D721Med (cell line): Measurements from ENCODE around the gene CBX7.

Source experiments
- DNase-seq: peaks from one replicate; pipeline ENCODE4 v3.0.0; 2011; ENCODE audit warnings: low spot score; ENCODE audit not compliant: insufficient read length
- FAIRE-seq: peaks from 2 replicates; lab custom pipeline; 2011; peaks lifted over from hg19 to GRCh38; lab: Jason Lieb, UNC
- TF ChIP-seq, protein P1 (sequence below): IDR thresholded peaks from 2 replicates; pipeline ENCODE4 v1.5.1; 2012; ENCODE audit warnings: mild to moderate bottlenecking, control low read depth; ENCODE audit not compliant: insufficient read depth; ENCODE audit errors: missing control alignments

CBX7 gene

DNA sequence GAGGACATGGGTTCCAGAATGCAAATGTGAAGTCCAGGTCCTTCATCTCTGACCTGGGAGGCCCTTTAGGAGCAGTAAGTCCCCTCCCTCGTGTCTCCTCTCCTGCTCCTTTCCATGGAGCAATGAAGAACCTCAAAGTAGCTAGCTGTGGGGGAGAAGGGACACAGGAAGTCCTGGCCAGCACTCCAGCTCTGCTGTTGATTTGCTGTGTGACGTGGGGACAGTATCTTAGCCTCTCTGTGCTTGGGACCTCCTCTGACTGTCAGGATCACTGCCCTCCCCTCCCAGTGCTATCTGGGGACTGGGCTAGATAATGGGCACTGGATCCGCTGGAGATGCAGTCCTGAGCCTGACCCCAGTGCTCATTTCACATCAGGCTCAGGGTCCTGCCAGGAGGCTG is 56.5 kb downstream of the CBX7 start:
- DNase-seq, result no peak
- TF ChIP-seq, protein P1, sequence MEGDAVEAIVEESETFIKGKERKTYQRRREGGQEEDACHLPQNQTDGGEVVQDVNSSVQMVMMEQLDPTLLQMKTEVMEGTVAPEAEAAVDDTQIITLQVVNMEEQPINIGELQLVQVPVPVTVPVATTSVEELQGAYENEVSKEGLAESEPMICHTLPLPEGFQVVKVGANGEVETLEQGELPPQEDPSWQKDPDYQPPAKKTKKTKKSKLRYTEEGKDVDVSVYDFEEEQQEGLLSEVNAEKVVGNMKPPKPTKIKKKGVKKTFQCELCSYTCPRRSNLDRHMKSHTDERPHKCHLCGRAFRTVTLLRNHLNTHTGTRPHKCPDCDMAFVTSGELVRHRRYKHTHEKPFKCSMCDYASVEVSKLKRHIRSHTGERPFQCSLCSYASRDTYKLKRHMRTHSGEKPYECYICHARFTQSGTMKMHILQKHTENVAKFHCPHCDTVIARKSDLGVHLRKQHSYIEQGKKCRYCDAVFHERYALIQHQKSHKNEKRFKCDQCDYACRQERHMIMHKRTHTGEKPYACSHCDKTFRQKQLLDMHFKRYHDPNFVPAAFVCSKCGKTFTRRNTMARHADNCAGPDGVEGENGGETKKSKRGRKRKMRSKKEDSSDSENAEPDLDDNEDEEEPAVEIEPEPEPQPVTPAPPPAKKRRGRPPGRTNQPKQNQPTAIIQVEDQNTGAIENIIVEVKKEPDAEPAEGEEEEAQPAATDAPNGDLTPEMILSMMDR, result no peak
- no peak for FAIRE-seq

DNA sequence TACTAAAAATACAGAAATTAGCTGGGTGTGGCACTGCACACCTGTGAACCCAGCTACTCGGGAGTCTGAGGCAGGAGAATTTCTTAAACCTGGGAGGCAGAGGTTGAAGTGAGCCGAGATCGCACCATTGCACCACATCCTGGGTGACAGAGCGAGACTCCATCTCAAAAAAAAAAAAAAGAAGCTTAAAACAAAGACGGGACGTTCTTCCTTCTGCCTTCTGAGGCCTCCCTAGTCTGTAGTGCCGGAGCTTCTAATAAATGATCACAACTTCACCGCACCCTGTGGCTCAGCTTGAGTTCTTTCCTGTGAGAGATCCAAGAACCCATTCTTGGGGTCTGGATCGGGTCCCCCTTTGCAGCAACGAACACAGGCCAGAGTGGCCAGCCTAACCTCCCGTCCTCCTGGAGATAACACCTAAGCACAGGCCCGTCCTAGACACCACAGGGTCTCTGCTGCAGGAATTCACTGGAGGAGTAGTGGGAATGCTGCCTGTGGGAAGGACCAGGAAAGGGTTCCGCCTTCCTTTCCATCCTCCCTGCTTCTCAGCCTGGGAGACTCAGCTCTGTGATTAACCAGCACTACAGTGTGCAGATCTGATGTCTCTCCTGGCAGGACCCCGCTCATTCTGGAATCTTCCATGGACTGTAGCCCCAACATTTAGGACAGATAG is 57.6 kb downstream of the CBX7 start:
- TF ChIP-seq, protein P1, result no peak
- FAIRE-seq (no peak), DNase-seq (no peak)

DNA sequence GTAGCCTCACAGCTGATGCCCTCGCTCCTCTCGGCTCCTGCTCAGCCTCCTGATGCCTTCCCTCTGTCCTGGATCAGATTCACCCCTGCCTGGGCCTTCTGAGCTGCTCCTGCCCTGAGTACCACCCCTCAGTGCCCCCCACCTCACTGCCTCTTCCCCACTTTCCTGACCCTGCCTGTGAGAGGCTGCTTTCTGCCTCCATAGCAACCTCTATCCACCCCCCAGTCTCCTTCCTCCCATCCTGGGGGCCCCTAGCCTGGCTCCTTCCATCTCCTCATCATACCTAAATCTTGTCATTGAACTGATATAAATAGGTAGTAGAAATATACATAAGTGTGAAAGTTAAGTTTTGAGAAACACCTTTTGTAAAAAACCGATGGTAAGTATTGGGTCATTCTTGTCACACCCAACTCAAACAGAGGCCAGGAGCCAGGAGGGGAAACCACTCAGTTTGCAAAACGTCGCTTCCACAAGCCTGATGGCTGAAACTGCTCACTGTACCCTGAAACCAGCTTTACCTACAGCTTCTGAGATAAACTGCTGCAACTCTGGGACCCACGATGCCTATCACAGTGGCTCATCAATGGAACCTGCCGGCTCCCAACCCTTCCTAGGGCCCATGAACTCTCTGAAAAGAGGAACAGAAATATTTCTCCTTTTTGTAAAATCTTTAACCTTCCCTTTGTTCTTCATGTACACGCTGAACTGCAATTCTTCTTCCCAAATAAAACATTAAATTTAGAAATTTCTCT is 60.2 kb downstream of the CBX7 start:
- FAIRE-seq (no peak), DNase-seq (no peak)
- TF ChIP-seq, protein P1, result no peak

DNA sequence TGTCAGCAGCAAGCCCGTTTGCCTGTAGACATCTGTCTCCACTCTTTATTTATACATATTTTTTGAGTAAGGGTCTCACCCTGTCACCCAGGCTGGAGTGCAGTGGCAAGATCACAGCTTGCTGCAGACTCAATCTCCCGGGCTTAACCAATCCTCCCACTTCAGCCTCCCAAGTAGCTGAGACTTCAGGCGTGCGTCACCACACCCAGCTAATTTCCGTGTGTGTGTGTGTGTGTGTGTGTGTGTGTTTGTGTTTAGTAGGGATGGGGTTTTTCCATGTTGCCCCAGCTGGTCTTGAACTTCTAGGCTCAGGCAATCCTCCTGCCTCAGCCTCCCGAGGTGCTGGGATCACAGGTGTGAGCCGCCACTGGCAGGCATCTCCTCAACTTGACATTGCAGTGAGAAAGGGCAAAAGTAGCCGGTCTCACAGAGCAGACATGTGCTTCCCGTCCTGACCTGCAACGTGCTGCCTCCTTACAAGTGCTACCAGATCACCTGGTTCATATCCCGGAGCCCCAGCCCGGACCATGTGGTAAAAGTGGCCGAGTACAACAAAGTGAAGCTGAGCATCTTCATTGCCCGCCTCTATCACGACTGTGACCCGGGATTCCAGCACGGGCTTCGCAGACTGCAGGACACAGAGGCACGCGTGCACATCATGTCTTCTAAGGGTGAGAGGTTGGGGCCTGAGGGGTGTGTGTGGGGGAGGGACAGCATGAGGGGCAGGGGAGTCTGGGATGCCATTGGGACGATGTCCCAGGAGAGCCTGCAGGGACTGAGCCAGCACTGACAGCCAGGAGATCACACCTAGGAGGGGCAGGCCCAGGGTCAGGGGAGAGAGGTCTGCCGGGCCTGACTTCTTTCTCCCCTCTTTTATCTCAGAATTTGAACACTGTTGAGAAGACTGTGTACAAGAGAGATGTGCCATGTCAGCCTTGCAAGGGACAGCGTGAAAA is 61.1 kb downstream of the CBX7 start:
- FAIRE-seq, result no peak
- DNase-seq, result no peak
- TF ChIP-seq, protein P1, result no peak

DNA sequence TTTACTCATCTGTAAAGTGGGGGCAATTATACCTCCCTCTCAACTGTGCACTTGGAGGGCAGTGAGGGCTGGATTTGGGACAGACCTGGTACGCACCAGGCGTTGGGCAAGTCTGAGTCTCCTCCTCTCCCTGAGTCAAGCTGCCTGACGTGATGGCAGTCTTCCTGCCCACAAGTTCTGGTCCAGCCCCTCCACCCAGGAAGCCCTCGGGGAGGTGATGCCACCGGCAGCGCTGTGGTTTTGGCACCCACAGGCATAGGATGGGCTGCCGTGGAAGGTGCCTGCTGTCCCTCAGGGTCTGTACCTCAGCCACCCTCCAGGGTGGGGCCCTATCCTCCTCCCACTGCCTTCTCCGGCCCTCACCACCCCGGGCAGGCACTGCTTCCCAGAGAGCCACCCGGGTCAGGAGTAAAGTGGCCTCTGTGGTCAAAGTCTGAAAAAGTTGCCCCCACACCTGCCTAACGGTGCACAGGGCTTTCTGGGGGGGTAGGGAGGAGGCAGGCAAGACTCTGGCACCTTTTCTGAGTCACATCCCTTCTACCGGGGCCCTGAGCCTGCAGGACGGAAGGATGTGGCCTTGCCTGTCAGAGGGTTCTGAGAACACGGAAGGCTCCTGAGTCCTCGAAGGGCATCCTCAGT is 61.9 kb downstream of the CBX7 start:
- TF ChIP-seq, protein P1, result no peak
- no peak for DNase-seq
- no peak for FAIRE-seq

DNA sequence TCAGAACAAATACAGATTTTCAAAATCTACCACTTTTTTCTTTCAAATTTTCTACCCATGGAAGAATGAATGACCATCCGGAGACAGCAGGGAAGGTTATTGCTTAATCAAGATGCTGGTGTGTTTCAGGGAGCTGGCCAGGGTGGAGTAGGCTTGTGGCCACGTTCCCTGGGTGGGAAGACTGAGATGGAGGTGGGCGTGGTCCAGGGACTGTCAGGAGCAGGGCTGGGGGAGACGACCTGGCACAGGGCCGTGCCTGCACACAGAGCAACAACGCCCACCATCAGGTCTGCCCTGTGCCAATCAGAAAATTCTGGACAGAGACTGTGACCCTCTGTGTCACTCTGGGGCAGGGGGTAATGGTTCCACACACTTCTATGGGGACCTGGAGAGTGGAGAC is 62.6 kb downstream of the CBX7 start:
- TF ChIP-seq, protein P1, result no peak
- FAIRE-seq (no peak), DNase-seq (no peak)
